Ovary (tissue), 9 donors: ENCODE measurements around the gene CDHR3. TPM values are rescaled to one million over a fixed set of nuclear protein-coding genes. Genes with fewer than 3 reads are reported as not detected.

ENCODE experiments used
- DNase-seq, 5 donors: peaks; one replicate each; pipeline ENCODE4 v3.0.0-alpha.2; 2019 to 2020
- H3K27ac ChIP-seq, 2 donors: fragments of 200-600 bp; one replicate each; pipeline versions ENCODE4 v1.5.1 to v1.8.0; 2019 to 2022
- H3K27me3 ChIP-seq: fragments of 200-600 bp; one replicate; pipeline ENCODE4 v1.8.0; 2022
- H3K36me3 ChIP-seq: fragments of 200-600 bp; sonication (generic); one replicate; pipeline ENCODE4 v1.5.1; 2019
- H3K4me1 ChIP-seq: one replicate; pipeline ENCODE4 v1.8.1; 2013; ENCODE audit warnings: mild to moderate bottlenecking, moderate library complexity; ENCODE audit not compliant: insufficient read depth
- H3K4me3 ChIP-seq: fragments of 200-600 bp; sonication (generic); one replicate; pipeline ENCODE4 v1.5.1; 2017
- H3K9me3 ChIP-seq, 2 donors: fragments of 200-600 bp in 1 of 2; sonication (generic) in 1 of 2; one replicate each; pipeline versions ENCODE4 v1.5.1 to v1.8.1; 2013 to 2019; ENCODE audit warnings: mild to moderate bottlenecking in 1 of 2, moderate library complexity in 1 of 2
- CTCF ChIP-seq, 3 donors: fragments of 450-650 bp in 2 of 3; fragments of 200-600 bp in 1 of 3; IDR thresholded peaks; one replicate each; pipeline versions ENCODE4 v1.5.1 to v1.8.0; 2016 to 2022; ENCODE audit warnings: antibody characterized with exemption in 3 of 3, mild to moderate bottlenecking in 1 of 3
- EP300 ChIP-seq: sonication (generic); formaldehyde crosslinking; IDR thresholded peaks from one replicate; pipeline ENCODE4 v1.6.1; 2017; ENCODE audit warnings: antibody characterized with exemption
- POLR2A ChIP-seq: fragments of 450-650 bp; IDR thresholded peaks from one replicate; pipeline ENCODE4 v1.6.1; 2017; ENCODE audit warnings: antibody characterized with exemption, mild to moderate bottlenecking, moderate library complexity
- WGBS, 3 donors: extraction: QIAGEN DNeasy Blood & Tissue Kit in 1 of 3; methylation state at CpG; one replicate each; pipeline versions ENCODE4 v1.1.5 to v1.1.7; 2013 to 2017; 5-methylcytosine and 5-hydroxymethylcytosine counted together
- intact Hi-C, 4 donors: fragments of 100-400 bp; cut with DNase I; formaldehyde crosslinking; loops; one replicate each; pipeline versions ENCODE4 v1.11.0 to v1.15.1; 2022 to 2023
- polyA plus RNA-seq, 2 donors: library from polyadenylated mRNA; stranded (reverse); fragments of 200-250 nt in 1 of 2; fragments of 350-450 nt in 1 of 2; fragmentation: Illumina TruSeq in 1 of 2; extraction: RNeasy Lipid Tissue Mini Kit (QIAGEN cat#74804) in 1 of 2; gene quantifications; one replicate each; pipeline ENCODE4 v1.2.3, GENCODE V29; 2013 to 2014
- total RNA-seq, 7 donors: library from RNA; depleted of rRNA in 2 of 7; stranded (reverse); fragments of >200 nt in 2 of 7; fragmentation: NEBNext Ultra II Directional in 3 of 7; extraction: Animal tissue kit (Norgen Biotek cat#: 25700) in 3 of 7; gene quantifications; one replicate each; pipeline versions ENCODE4 v1.1.0 to v1.2.4, GENCODE V29; 2016 to 2023
- donor health status: DM: no; HTN: no; CAD: no; lungs with moderate emphysema.
- donor health status: DM: no; HTN: no; CAD: no.
- donor health status: Bipolar disorder and iron deficiency.
- donor health status: DM: yes; HTN: yes; CAD: no.
- donor health status: DM: no; HTN: no; CAD: no.
- donor health status: DM: yes; HTN: yes; CAD: no.

CDHR3 gene
- total and polyA plus RNA-seq, 9 donors, result 1.8 to 76.4 (median 8.6) TPM

GRCh38 chr7:105934572-105935185, 28.4 kb upstream of the CDHR3 start:
- H3K27me3 ChIP-seq, result no peaks in the 10 kb centered on the region
- no peaks in the 10 kb centered on the region for H3K4me1 ChIP-seq
- no peaks in the 10 kb centered on the region for H3K9me3 ChIP-seq
- H3K36me3 ChIP-seq, result no peaks in the 10 kb centered on the region
- H3K27ac ChIP-seq, result no peak overlapping the region
- no peak overlapping the region for H3K4me3 ChIP-seq
- WGBS, 3 donors, result 64 to 72% (median 67%) methylated on average over 7 of the region's 7 CpGs
- TF ChIP-seq CTCF (IDR thresholded peaks at IDR 0.05) (peak in 2 of 3 donors; percentile 37), EP300 (no peak)
- intact Hi-C loops, result loop anchor here in 2 of 4 donors (5.0 kb wide), 1 partner anchor 108 kb away; no protein-coding TSS in a partner anchor
- DNase-seq, result peak; percentile 26 to 58 (median 47)

- 90 to 96% (median 93%) methylated on average over 5 of the region's 5 CpGs for WGBS, 3 donors
- intact Hi-C loops, result no loop called here
- H3K36me3 ChIP-seq, result no peaks in the 10 kb centered on the region
Observed at GRCh38 chr7:105935250-105935649, 27.8 kb upstream of the CDHR3 start.

GRCh38 chr7:105937411-105937810, 25.7 kb upstream of the CDHR3 start:
- H3K27me3 ChIP-seq, result no peaks in the 10 kb centered on the region
- no peaks in the 10 kb centered on the region for H3K36me3 ChIP-seq
- H3K4me1 ChIP-seq, result no peaks in the 10 kb centered on the region
- H3K9me3 ChIP-seq, result no peaks in the 10 kb centered on the region
- H3K4me3 ChIP-seq, result no peak overlapping the region
- WGBS, 3 donors, result 39 to 54% (median 49%) methylated on average over 3 of the region's 3 CpGs
- DNase-seq, result no peak
- H3K27ac ChIP-seq, result no peak overlapping the region
- no peak for TF ChIP-seq CTCF (IDR thresholded peaks at IDR 0.05)
- no peak for TF ChIP-seq EP300
- TF ChIP-seq POLR2A, result no peak
- intact Hi-C loops, result no loop called here

More at GRCh38 chr7:105935250-105935649, 27.8 kb upstream of the CDHR3 start:
- Histone ChIP-seq H3K4me3 (no peak overlapping the region), H3K9me3 (no peaks in the 10 kb centered on the region), H3K27ac (no peak overlapping the region), H3K4me1 (no peaks in the 10 kb centered on the region), H3K27me3 (no peaks in the 10 kb centered on the region)
- no peak for DNase-seq
- no peak for TF ChIP-seq POLR2A
- TF ChIP-seq CTCF (IDR thresholded peaks at IDR 0.05), result no peak
- TF ChIP-seq EP300, result no peak

GRCh38 chr7:105940109-105940508, 23.0 kb upstream of the CDHR3 start:
- H3K27me3 ChIP-seq, result no peaks in the 10 kb centered on the region
- H3K27ac ChIP-seq, result no peak overlapping the region
- TF ChIP-seq POLR2A (no peak), CTCF (IDR thresholded peaks at IDR 0.05) (no peak), EP300 (no peak)
- H3K4me1 ChIP-seq, result no peaks in the 10 kb centered on the region
- no peak for DNase-seq
- 76 to 85% (median 80%) methylated on average over 4 of the region's 4 CpGs for WGBS, 3 donors
- H3K4me3 ChIP-seq, result no peak overlapping the region
- H3K9me3 ChIP-seq, result no peaks in the 10 kb centered on the region
- no peaks in the 10 kb centered on the region for H3K36me3 ChIP-seq
- intact Hi-C loops, result no loop called here
